Stimulated activated CD8-positive, alpha-beta memory T cell treated with anti-CD3 and anti-CD28 coated beads, Interleukin-15, amount 100 ng/mL, for 24 hours (primary cell): ENCODE measurements around the gene ZBTB18.
"Not testable (repeated sequence)": the region's sequence is repeated elsewhere in the genome, so short reads cannot be mapped to it uniquely, and the experiment has no call there.

Source experiments
- DNase-seq: peaks from one replicate; pipeline ENCODE4 v3.0.0-alpha.2; 2020; ENCODE audit warnings: low read depth

Gene ZBTB18

GRCh38 chr1:244050835-244051444, at the start of gene ZBTB18:
ZBTB18 (plus strand) TSS chr1:244051283; CDS start chr1:244051432, 149 bp downstream.
- DNase-seq = no peak

- DNase-seq = no peak
These were observed 48.4 kb upstream of the ZBTB18 start for GRCh38 chr1:244002721-244003120.

GRCh38 chr1:244005455-244005854, 45.6 kb upstream of the ZBTB18 start:
- DNase-seq = no peak

GRCh38 chr1:244006381-244006901, 44.6 kb upstream of the ZBTB18 start:
- DNase-seq = no peak

GRCh38 chr1:244006961-244007360, 44.1 kb upstream of the ZBTB18 start:
- DNase-seq = no peak

- peak; percentile 1 for DNase-seq
These were observed 40.9 kb upstream of the ZBTB18 start for GRCh38 chr1:244010191-244010590.

- no peak for DNase-seq
These were observed 40.4 kb upstream of the ZBTB18 start for GRCh38 chr1:244010703-244011123.

GRCh38 chr1:244011271-244011670, 39.8 kb upstream of the ZBTB18 start:
- DNase-seq = no peak

- no peak for DNase-seq
These were observed 39.3 kb upstream of the ZBTB18 start for GRCh38 chr1:244011786-244012185.

- DNase-seq = no peak
These were observed 38.9 kb upstream of the ZBTB18 start for GRCh38 chr1:244012202-244012601.

GRCh38 chr1:244013100-244013499, 38.0 kb upstream of the ZBTB18 start:
- no peak for DNase-seq

GRCh38 chr1:244014862-244015261, 36.2 kb upstream of the ZBTB18 start:
- DNase-seq = not testable (repeated sequence)

GRCh38 chr1:244019982-244020485, 31.0 kb upstream of the ZBTB18 start:
- DNase-seq = no peak

- DNase-seq = no peak
These were observed 29.7 kb upstream of the ZBTB18 start for GRCh38 chr1:244021427-244021826.

GRCh38 chr1:244022311-244022710, 28.8 kb upstream of the ZBTB18 start:
- no peak for DNase-seq

- no peak for DNase-seq
These were observed 28.1 kb upstream of the ZBTB18 start for GRCh38 chr1:244022864-244023440.

GRCh38 chr1:244027491-244028145, 23.5 kb upstream of the ZBTB18 start:
- DNase-seq = no peak

GRCh38 chr1:244028701-244029100, 22.4 kb upstream of the ZBTB18 start:
- no peak for DNase-seq

GRCh38 chr1:244029124-244029523, 22.0 kb upstream of the ZBTB18 start:
- DNase-seq = no peak

- no peak for DNase-seq
These were observed 20.5 kb upstream of the ZBTB18 start for GRCh38 chr1:244030481-244031040.

- DNase-seq = no peak
These were observed 15.7 kb upstream of the ZBTB18 start for GRCh38 chr1:244035358-244035757.

GRCh38 chr1:244037252-244037651, 13.8 kb upstream of the ZBTB18 start:
- no peak for DNase-seq
